ENCODE results near the gene IL22RA2. TPM values are rescaled to one million over a fixed set of nuclear protein-coding genes. Genes with fewer than 3 reads are reported as not detected.

IL22RA2 gene
- total and polyA plus RNA-seq, 12 donors, result not detected

- TF ChIP-seq POLR2A (IDR thresholded peaks at IDR 0.05), result no peak
- TF ChIP-seq, protein P1, sequence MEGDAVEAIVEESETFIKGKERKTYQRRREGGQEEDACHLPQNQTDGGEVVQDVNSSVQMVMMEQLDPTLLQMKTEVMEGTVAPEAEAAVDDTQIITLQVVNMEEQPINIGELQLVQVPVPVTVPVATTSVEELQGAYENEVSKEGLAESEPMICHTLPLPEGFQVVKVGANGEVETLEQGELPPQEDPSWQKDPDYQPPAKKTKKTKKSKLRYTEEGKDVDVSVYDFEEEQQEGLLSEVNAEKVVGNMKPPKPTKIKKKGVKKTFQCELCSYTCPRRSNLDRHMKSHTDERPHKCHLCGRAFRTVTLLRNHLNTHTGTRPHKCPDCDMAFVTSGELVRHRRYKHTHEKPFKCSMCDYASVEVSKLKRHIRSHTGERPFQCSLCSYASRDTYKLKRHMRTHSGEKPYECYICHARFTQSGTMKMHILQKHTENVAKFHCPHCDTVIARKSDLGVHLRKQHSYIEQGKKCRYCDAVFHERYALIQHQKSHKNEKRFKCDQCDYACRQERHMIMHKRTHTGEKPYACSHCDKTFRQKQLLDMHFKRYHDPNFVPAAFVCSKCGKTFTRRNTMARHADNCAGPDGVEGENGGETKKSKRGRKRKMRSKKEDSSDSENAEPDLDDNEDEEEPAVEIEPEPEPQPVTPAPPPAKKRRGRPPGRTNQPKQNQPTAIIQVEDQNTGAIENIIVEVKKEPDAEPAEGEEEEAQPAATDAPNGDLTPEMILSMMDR (IDR thresholded peaks at IDR 0.05), result no peak
- H3K27ac ChIP-seq, result no peak overlapping the region
- no peak overlapping the region for H3K4me3 ChIP-seq
- H3K9me3 ChIP-seq (replicated peaks in 1 of 3), result no peaks in the 10 kb centered on the region
- no peaks in the 10 kb centered on the region for H3K27me3 ChIP-seq
- no peaks in the 10 kb centered on the region for H3K36me3 ChIP-seq (replicated peaks in 1 of 2)
- no peaks in the 10 kb centered on the region for H3K4me1 ChIP-seq (replicated peaks in 1 of 2)
- no peak for DNase-seq
- intact Hi-C loops (cut with DNase I), result loop anchor here in 1 of 2 donors (10.0 kb wide), 1 partner anchor 162 kb away; no protein-coding TSS in a partner anchor
Observed at GRCh38 chr6:137102851-137103492, 70.5 kb downstream of the IL22RA2 start.

DNA sequence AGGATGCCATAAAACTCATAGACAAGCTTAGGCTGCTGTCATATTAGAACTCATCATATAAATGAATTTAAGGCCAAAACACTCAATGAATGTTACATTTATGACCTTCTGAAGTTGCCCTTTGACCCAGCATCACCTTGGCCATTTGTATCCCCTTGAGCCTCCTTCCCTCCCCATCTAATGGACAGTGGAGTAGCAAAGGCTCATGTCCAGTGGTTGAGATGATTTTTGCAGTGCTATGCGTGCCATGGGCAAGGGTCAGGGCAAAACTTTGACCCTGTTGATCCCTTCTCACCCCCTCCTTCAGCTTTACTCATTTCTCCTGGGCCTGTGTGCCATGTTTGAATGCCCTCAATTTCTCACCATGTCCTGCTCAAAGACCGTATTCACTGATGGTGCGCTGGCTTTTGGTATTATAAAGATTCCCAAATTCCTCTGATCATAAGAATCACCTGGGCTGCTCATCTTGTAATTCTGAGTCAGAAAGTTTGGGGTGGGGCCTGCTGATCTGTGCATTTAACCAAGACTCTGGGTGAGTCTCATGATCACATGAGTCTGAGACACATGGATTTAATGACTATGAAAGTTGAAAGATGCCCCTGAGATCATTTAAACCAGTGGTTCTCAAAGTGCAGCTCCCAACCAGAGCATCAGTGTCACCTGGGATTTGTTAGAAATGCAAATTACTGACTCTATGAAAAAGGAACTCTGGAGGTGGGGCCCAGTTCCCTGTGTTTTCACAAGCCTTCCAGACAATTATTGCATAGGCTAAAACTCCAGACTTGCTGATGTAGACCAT lies 71.2 kb downstream of the IL22RA2 start:
- intact Hi-C loops (cut with DNase I), result loop anchor here in 1 of 2 donors (10.0 kb wide), 1 partner anchor 163 kb away; no protein-coding TSS in a partner anchor
- no peaks in the 10 kb centered on the region for H3K36me3 ChIP-seq (replicated peaks in 1 of 2)

DNA sequence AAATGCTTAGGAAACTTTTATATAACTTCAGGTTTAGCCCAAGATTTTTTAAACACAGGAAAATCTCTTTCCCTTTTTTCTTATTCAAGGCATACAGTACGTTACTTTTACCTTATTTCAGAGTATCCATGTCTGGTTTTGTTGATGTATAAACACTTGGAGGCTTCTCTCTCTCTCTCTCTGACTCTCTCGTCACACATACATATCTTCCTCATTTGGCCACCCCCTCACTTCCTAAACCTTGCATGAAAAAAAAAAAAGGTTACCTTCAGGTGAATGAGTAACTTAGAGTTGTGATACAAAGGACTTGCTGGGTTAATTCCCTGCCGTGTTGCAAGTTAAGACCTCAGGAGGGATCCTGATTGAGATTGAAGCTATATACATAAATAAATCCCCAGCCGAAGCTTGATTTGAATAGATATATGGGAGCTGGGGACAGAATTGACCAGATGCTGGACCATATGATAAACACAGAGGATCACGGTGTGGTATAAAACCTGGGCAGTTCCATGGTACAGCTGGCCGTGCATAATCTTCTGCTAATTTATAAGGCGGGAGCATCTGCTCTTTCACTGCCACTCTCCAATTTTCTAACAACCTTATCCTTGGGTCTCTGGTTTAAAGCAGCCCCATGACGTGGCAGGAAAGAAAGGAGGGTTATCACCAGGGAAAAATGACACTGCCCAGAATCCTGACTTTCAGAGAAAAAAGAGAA lies 73.6 kb downstream of the IL22RA2 start:
- H3K4me1 ChIP-seq (replicated peaks in 1 of 2), result no peaks in the 10 kb centered on the region
- 80 to 86% (median 83%) methylated on average over 8 of the region's 8 CpGs for WGBS, 4 donors
- no peak overlapping the region for H3K27ac ChIP-seq
- TF ChIP-seq, protein P1 (IDR thresholded peaks at IDR 0.05), result no peak
- no peak for TF ChIP-seq POLR2A (IDR thresholded peaks at IDR 0.05)
- no peaks in the 10 kb centered on the region for H3K9me3 ChIP-seq (replicated peaks in 1 of 3)
- no peaks in the 10 kb centered on the region for H3K36me3 ChIP-seq (replicated peaks in 1 of 2)
- intact Hi-C loops (cut with DNase I), result loop anchor here (10.0 kb wide), 3 partner anchors 165 to 315 kb away; no protein-coding TSS in a partner anchor
- H3K27me3 ChIP-seq, result no peaks in the 10 kb centered on the region
- DNase-seq, result no peak
- H3K4me3 ChIP-seq, result no peak overlapping the region

More for the DNA sequence above, 71.2 kb downstream of the IL22RA2 start:
- Histone ChIP-seq H3K9me3 (replicated peaks in 1 of 3) (no peaks in the 10 kb centered on the region), H3K4me1 (replicated peaks in 1 of 2) (no peaks in the 10 kb centered on the region), H3K27ac (no peak overlapping the region), H3K4me3 (no peak overlapping the region), H3K27me3 (no peaks in the 10 kb centered on the region)
- WGBS, 4 donors, result 90 to 94% (median 93%) methylated on average over 3 of the region's 3 CpGs
- no peak for DNase-seq
- no peak for TF ChIP-seq POLR2A (IDR thresholded peaks at IDR 0.05)

GRCh38 chr6:137097526-137097925 lies 75.9 kb downstream of the IL22RA2 start:
- DNase-seq, result no peak
- Histone ChIP-seq H3K4me3 (no peak overlapping the region), H3K9me3 (replicated peaks in 1 of 3) (no peaks in the 10 kb centered on the region), H3K4me1 (replicated peaks in 1 of 2) (no peaks in the 10 kb centered on the region), H3K27me3 (no peaks in the 10 kb centered on the region), H3K27ac (no peak overlapping the region), H3K36me3 (replicated peaks in 1 of 2) (no peaks in the 10 kb centered on the region)
- no peak for TF ChIP-seq POLR2A (IDR thresholded peaks at IDR 0.05)
- TF ChIP-seq, protein P1 (IDR thresholded peaks at IDR 0.05), result no peak
- 72 to 83% (median 75%) methylated on average over 3 of the region's 3 CpGs for WGBS, 4 donors
- intact Hi-C loops (cut with DNase I), result loop anchor here (10.0 kb wide), 2 partner anchors 217 to 317 kb away; no protein-coding TSS in a partner anchor
